Neural cell (in vitro differentiated cells): ENCODE measurements around the gene CCT5. TPM values are rescaled to one million over a fixed set of nuclear protein-coding genes. Genes with fewer than 3 reads are reported as not detected.

ENCODE experiments used
- H2AFZ ChIP-seq: fragments of 200-600, 300-800 bp; sonication (generic), shearing (Covaris generic); 2 replicates; pipeline ENCODE4 v1.6.0; 2014; ENCODE audit warnings: low read depth, mild to moderate bottlenecking, antibody characterized with exemption, low read length, moderate library complexity
- H3F3A ChIP-seq: fragments of 200-600 bp; shearing (Covaris generic); 2 replicates; pipeline ENCODE4 v1.6.1; 2016; ENCODE audit warnings: mild to moderate bottlenecking, moderate library complexity, mixed read lengths, antibody characterized with exemption, low read length; ENCODE audit not compliant: insufficient read depth, poor library complexity, severe bottlenecking
- H3K27ac ChIP-seq: fragments of 200-600, 300-800 bp; sonication (generic), shearing (Covaris generic); 2 replicates; pipeline ENCODE4 v1.5.1; 2014; ENCODE audit warnings: mild to moderate bottlenecking, low read length, moderate library complexity
- H3K27me3 ChIP-seq: fragments of 300-800, 200-600 bp; sonication (generic), shearing (Covaris generic); 2 replicates; pipeline ENCODE4 v1.6.0; 2014; ENCODE audit warnings: mild to moderate bottlenecking, low read depth, low read length, moderate library complexity; ENCODE audit not compliant: insufficient read depth
- H3K36me3 ChIP-seq: fragments of 300-800, 200-600 bp; sonication (generic), shearing (Covaris generic); 2 replicates; pipeline ENCODE4 v1.5.1; 2014; ENCODE audit warnings: mild to moderate bottlenecking, antibody characterized with exemption, low read length, moderate library complexity; ENCODE audit not compliant: insufficient read depth
- H3K4me2 ChIP-seq: fragments of 300-800, 200-600 bp; sonication (generic), shearing (Covaris generic); 2 replicates; pipeline ENCODE4 v1.6.0; 2014; ENCODE audit warnings: mild to moderate bottlenecking, low read length
- H3K4me3 ChIP-seq: fragments of 300-800, 200-600 bp; sonication (generic), shearing (Covaris generic); 2 replicates; pipeline ENCODE4 v1.5.1; 2014; ENCODE audit warnings: mild to moderate bottlenecking, low read length, moderate library complexity
- H3K79me2 ChIP-seq: fragments of 200-600 bp; shearing (Covaris generic); replicated peaks from 2 replicates; pipeline ENCODE4 v1.6.0; 2014; ENCODE audit warnings: mild to moderate bottlenecking, low read length, moderate library complexity; ENCODE audit not compliant: insufficient read depth
- H3K9ac ChIP-seq: fragments of 300-800, 200-600 bp; sonication (generic), shearing (Covaris generic); 2 replicates; pipeline ENCODE4 v1.6.1; 2016; ENCODE audit warnings: mild to moderate bottlenecking, low read length, mixed read lengths
- H3K9me2 ChIP-seq: fragments of 200-600 bp; shearing (Covaris generic); 2 replicates; pipeline ENCODE4 v1.6.1; 2016; ENCODE audit warnings: mild to moderate bottlenecking, low read length, mixed read lengths; ENCODE audit not compliant: insufficient read depth
- H3K9me3 ChIP-seq: fragments of 200-600, 300-800 bp; sonication (generic), shearing (Covaris generic); 2 replicates; pipeline ENCODE4 v1.6.1; 2016; ENCODE audit warnings: mild to moderate bottlenecking, mixed run types, low read length, moderate library complexity, mixed read lengths
- H4K20me1 ChIP-seq: fragments of 200-600 bp; shearing (Covaris generic); 2 replicates; pipeline ENCODE4 v1.6.1; 2016; ENCODE audit warnings: mild to moderate bottlenecking, mixed run types; ENCODE audit not compliant: insufficient read depth
- CTCF ChIP-seq: fragments of 450-650 bp; IDR thresholded peaks from 2 replicates; pipeline ENCODE4 v1.5.1; 2014; ENCODE audit warnings: antibody characterized with exemption, mild to moderate bottlenecking, moderate library complexity; ENCODE audit not compliant: poor library complexity, severe bottlenecking
- EP300 ChIP-seq: fragments of 450-650 bp; conservative IDR thresholded peaks from 2 replicates; pipeline ENCODE4 v1.6.1; 2014; ENCODE audit warnings: antibody characterized with exemption, mild to moderate bottlenecking, moderate library complexity; ENCODE audit not compliant: poor library complexity, severe bottlenecking
- EZH2 ChIP-seq: fragments of 200-600, 300-800 bp; shearing (Covaris generic), sonication (generic); IDR thresholded peaks from 2 replicates; pipeline ENCODE4 v1.6.1; 2014; ENCODE audit warnings: antibody characterized with exemption, low read length, borderline replicate concordance, mild to moderate bottlenecking; ENCODE audit not compliant: insufficient read depth, poor library complexity, severe bottlenecking
- MXI1 ChIP-seq: fragments of 450-650 bp; conservative IDR thresholded peaks from 2 replicates; pipeline ENCODE4 v1.6.1; 2014; ENCODE audit warnings: antibody characterized with exemption, mild to moderate bottlenecking; ENCODE audit not compliant: poor library complexity, severe bottlenecking
- POLR2AphosphoS5 ChIP-seq: IDR thresholded peaks from 2 replicates; pipeline ENCODE4 v1.6.1; 2012
- RAD21 ChIP-seq: fragments of 450-650 bp; conservative IDR thresholded peaks from 2 replicates; pipeline ENCODE4 v1.6.1; 2014; ENCODE audit warnings: antibody characterized with exemption, mild to moderate bottlenecking, moderate library complexity
- SMC3 ChIP-seq: fragments of 450-650 bp; conservative IDR thresholded peaks from 2 replicates; pipeline ENCODE4 v1.6.1; 2014; ENCODE audit warnings: antibody characterized with exemption, mild to moderate bottlenecking, moderate library complexity; ENCODE audit not compliant: poor library complexity
- TAF1 ChIP-seq: IDR thresholded peaks from 2 replicates; pipeline ENCODE4 v1.6.1; 2012; ENCODE audit warnings: low read depth
- polyA plus RNA-seq: library from polyadenylated mRNA; depleted of rRNA; stranded (reverse); fragments of >200 nt; gene quantifications from 2 replicates; pipeline ENCODE4 v1.2.3, GENCODE V29; 2014
- TF ChIP-seq, protein P1 (sequence below): IDR thresholded peaks from 2 replicates; pipeline ENCODE4 v1.6.1; 2012; ENCODE audit warnings: borderline replicate concordance

Gene CCT5
- polyA plus RNA-seq, 1 donor from 2014 or later: 455 TPM

DNA sequence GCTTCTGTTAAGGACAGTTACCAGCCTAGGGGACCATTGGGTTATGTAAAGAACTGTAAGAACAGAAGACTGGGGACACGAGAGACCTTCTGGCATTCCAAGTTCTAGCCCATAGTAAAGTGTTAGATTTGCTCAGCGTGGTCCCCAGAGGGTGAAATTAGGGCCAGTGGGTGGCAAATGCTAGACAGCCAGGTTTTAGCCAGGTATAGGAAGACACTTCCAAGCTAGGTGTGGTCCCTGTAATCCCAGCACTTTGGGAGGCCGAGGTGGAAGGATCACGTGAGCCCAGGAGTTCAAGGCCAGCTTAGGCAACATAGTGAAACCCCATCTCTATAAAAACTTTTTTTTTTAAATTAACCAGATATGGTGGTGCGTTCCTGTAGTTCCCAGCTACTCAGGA lies 34.7 kb upstream of the CCT5 start:
- Histone ChIP-seq H3F3A (no peaks in the 10 kb centered on the region), H3K79me2 (no peaks in the 10 kb centered on the region), H3K4me2 (no peak overlapping the region), H3K27ac (no peak overlapping the region), H2AFZ (no peak overlapping the region), H3K4me3 (no peak overlapping the region), H3K9me3 (no peaks in the 10 kb centered on the region), H3K9me2 (no peaks in the 10 kb centered on the region), H3K9ac (no peak overlapping the region), H3K27me3 (no peaks in the 10 kb centered on the region), H4K20me1 (no peaks in the 10 kb centered on the region), H3K36me3 (no peaks in the 10 kb centered on the region)
- TF ChIP-seq, protein P1, sequence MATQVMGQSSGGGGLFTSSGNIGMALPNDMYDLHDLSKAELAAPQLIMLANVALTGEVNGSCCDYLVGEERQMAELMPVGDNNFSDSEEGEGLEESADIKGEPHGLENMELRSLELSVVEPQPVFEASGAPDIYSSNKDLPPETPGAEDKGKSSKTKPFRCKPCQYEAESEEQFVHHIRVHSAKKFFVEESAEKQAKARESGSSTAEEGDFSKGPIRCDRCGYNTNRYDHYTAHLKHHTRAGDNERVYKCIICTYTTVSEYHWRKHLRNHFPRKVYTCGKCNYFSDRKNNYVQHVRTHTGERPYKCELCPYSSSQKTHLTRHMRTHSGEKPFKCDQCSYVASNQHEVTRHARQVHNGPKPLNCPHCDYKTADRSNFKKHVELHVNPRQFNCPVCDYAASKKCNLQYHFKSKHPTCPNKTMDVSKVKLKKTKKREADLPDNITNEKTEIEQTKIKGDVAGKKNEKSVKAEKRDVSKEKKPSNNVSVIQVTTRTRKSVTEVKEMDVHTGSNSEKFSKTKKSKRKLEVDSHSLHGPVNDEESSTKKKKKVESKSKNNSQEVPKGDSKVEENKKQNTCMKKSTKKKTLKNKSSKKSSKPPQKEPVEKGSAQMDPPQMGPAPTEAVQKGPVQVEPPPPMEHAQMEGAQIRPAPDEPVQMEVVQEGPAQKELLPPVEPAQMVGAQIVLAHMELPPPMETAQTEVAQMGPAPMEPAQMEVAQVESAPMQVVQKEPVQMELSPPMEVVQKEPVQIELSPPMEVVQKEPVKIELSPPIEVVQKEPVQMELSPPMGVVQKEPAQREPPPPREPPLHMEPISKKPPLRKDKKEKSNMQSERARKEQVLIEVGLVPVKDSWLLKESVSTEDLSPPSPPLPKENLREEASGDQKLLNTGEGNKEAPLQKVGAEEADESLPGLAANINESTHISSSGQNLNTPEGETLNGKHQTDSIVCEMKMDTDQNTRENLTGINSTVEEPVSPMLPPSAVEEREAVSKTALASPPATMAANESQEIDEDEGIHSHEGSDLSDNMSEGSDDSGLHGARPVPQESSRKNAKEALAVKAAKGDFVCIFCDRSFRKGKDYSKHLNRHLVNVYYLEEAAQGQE: no peak
- TF ChIP-seq TAF1: no peak
- no peak for TF ChIP-seq EP300
- TF ChIP-seq EZH2: no peak
- TF ChIP-seq SMC3: no peak
- TF ChIP-seq MXI1: no peak
- TF ChIP-seq RAD21: no peak
- no peak for TF ChIP-seq CTCF
- TF ChIP-seq POLR2AphosphoS5: no peak

- H3K9me2 ChIP-seq: no peaks in the 10 kb centered on the region
- H3K9me3 ChIP-seq: no peaks in the 10 kb centered on the region
- TF ChIP-seq SMC3 (no peak), EZH2 (no peak), CTCF (no peak), RAD21 (no peak), EP300 (no peak)
- no peak overlapping the region for H3K9ac ChIP-seq
- H3K27me3 ChIP-seq: no peaks in the 10 kb centered on the region
- no peaks in the 10 kb centered on the region for H3K79me2 ChIP-seq
- H4K20me1 ChIP-seq: no peaks in the 10 kb centered on the region
- no peak overlapping the region for H3K4me3 ChIP-seq
- H2AFZ ChIP-seq: no peak overlapping the region
- H3K36me3 ChIP-seq: no peaks in the 10 kb centered on the region
- no peak overlapping the region for H3K4me2 ChIP-seq
- no peak overlapping the region for H3K27ac ChIP-seq
- no peaks in the 10 kb centered on the region for H3F3A ChIP-seq
Observed at GRCh38 chr5:10216107-10216506, 34.0 kb upstream of the CCT5 start.
